CD4-positive, alpha-beta T cell (primary cell): ENCODE measurements around the gene MS4A3. TPM values are rescaled to one million over a fixed set of nuclear protein-coding genes. Genes with fewer than 3 reads are reported as not detected.

ENCODE experiments used
- ATAC-seq: fragments of 200-7000 bp; cut with Tn5 transposase; one replicate; pipeline ENCODE4 v1.10.0; 2022; ENCODE audit warnings: mild to moderate bottlenecking; ENCODE audit not compliant: poor library complexity
- CTCF ChIA-PET: fragments of 350-600 bp; sonication (Branson Sonifier 250); formaldehyde crosslinking; loops from one replicate; lab custom pipeline; 2021; ENCODE audit warnings: antibody characterized with exemption, inconsistent platforms; lab: Charles Lee
- POLR2A ChIA-PET: fragments of 350-600 bp; sonication (Branson Sonifier 250); formaldehyde crosslinking; loops from one replicate; lab custom pipeline; 2021; ENCODE audit warnings: antibody characterized with exemption, inconsistent platforms; lab: Charles Lee
- DNase-seq, 14 experiments: peaks; one replicate each; pipeline ENCODE4 v3.0.0-alpha.2; 2013 to 2020; ENCODE audit warnings: mixed read lengths in 2 of 14
- H3K27ac ChIP-seq, 2 donors: one replicate each; pipeline versions ENCODE4 v1.5.1 to v1.7.0; 2013; ENCODE audit warnings: low read length in 2 of 2, low read depth in 1 of 2, mild to moderate bottlenecking in 1 of 2
- H3K27me3 ChIP-seq, 2 experiments: 1 replicate in 1 of 2; 2 replicates in 1 of 2; pipeline versions ENCODE4 v1.6.1 to v1.7.0; 2013; ENCODE audit warnings: low read length in 2 of 2, control low read depth in 1 of 2, mild to moderate bottlenecking in 1 of 2, moderate library complexity in 1 of 2; ENCODE audit not compliant: insufficient read depth in 2 of 2, control insufficient read depth in 1 of 2
- H3K36me3 ChIP-seq: one replicate; pipeline ENCODE4 v1.6.1; 2013; ENCODE audit warnings: low read length, control low read depth; ENCODE audit not compliant: insufficient read depth
- H3K4me1 ChIP-seq: one replicate; pipeline ENCODE4 v1.6.1; 2013; ENCODE audit warnings: low read length, control low read depth; ENCODE audit not compliant: insufficient read depth
- H3K4me3 ChIP-seq: one replicate; pipeline ENCODE4 v1.5.1; 2013; ENCODE audit warnings: mild to moderate bottlenecking, low read length, moderate library complexity
- H3K9me3 ChIP-seq, 2 experiments: 1 replicate in 1 of 2; 2 replicates in 1 of 2; pipeline versions ENCODE4 v1.6.1 to v1.7.0; 2013; ENCODE audit warnings: low read length in 2 of 2, mild to moderate bottlenecking in 2 of 2, control low read depth in 1 of 2, moderate library complexity in 1 of 2; ENCODE audit not compliant: control insufficient read depth in 1 of 2, insufficient read depth in 1 of 2
- H3K27ac Mint-ChIP-seq: one replicate; pipeline ENCODE4 v1.8.0; 2020; ENCODE audit warnings: mixed read lengths
- H3K27me3 Mint-ChIP-seq: one replicate; pipeline ENCODE4 v1.8.0; 2021; ENCODE audit warnings: mixed read lengths
- H3K36me3 Mint-ChIP-seq: one replicate; pipeline ENCODE4 v1.8.0; 2021; ENCODE audit warnings: low read depth, mixed read lengths
- H3K4me1 Mint-ChIP-seq: one replicate; pipeline ENCODE4 v1.8.0; 2021; ENCODE audit warnings: low read depth, mixed read lengths
- H3K4me3 Mint-ChIP-seq: one replicate; pipeline ENCODE4 v1.8.0; 2020; ENCODE audit warnings: mild to moderate bottlenecking, mixed read lengths
- H3K9me3 Mint-ChIP-seq: one replicate; pipeline ENCODE4 v1.8.0; 2020; ENCODE audit warnings: mixed read lengths
- intact Hi-C, 2 experiments: fragments of 100-400 bp; cut with DNase I in 1 of 2; cut with micrococcal nuclease in 1 of 2; formaldehyde crosslinking; loops; one replicate each; pipeline versions ENCODE4 v1.15.1 to v1.9.0; 2023 to 2025; cut with DNase I, micrococcal nuclease
- total RNA-seq, 174 experiments: library from RNA in 2 of 174; stranded (reverse) in 2 of 174; gene quantifications; one replicate each; pipeline ENCODE4 v1.2.3 and lab custom pipeline; 2021 to 2026
- TF ChIP-seq, protein P1 (sequence below): fragments of 200-600 bp; IDR thresholded peaks from one replicate; pipeline ENCODE4 v1.8.0; 2022; ENCODE audit warnings: antibody characterized with exemption, mild to moderate bottlenecking

Gene MS4A3
- total RNA-seq, 2 experiments from 2014 or later: not detected

DNA sequence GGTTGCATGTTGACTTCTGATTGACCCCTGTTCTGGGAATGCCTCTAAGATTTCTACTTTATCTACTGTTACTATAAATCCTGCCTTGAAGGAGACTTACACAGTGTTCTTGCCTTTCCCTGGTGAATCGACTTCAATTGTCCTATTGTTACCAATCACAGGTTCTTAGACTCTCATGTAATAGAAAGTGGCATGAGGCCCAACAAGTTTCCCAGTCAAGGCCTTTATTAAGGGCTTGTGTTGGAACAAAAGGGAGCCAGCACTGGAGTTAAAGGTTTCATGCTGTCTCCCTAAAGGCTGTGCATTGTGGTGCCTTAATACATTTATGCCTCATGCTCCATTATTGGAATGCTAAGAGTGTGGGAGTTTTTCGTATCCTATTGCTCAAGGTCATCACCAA lies 55.3 kb downstream of the MS4A3 start:
- H3K4me3 Mint-ChIP-seq: no peak overlapping the region
- H3K9me3 Mint-ChIP-seq: no peaks in the 10 kb centered on the region
- H3K36me3 Mint-ChIP-seq: no peaks in the 10 kb centered on the region
- no peaks in the 10 kb centered on the region for H3K4me1 Mint-ChIP-seq
- ChIA-PET CTCF (no interaction called here), POLR2A (no interaction called here)
- TF ChIP-seq, protein P1, sequence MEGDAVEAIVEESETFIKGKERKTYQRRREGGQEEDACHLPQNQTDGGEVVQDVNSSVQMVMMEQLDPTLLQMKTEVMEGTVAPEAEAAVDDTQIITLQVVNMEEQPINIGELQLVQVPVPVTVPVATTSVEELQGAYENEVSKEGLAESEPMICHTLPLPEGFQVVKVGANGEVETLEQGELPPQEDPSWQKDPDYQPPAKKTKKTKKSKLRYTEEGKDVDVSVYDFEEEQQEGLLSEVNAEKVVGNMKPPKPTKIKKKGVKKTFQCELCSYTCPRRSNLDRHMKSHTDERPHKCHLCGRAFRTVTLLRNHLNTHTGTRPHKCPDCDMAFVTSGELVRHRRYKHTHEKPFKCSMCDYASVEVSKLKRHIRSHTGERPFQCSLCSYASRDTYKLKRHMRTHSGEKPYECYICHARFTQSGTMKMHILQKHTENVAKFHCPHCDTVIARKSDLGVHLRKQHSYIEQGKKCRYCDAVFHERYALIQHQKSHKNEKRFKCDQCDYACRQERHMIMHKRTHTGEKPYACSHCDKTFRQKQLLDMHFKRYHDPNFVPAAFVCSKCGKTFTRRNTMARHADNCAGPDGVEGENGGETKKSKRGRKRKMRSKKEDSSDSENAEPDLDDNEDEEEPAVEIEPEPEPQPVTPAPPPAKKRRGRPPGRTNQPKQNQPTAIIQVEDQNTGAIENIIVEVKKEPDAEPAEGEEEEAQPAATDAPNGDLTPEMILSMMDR: no peak
- intact Hi-C loops: no loop called here
- ATAC-seq (no peak), DNase-seq (no peak)
- H3K36me3 ChIP-seq: no peaks in the 10 kb centered on the region
- H3K27ac Mint-ChIP-seq: no peak overlapping the region
- H3K4me1 ChIP-seq: no peaks in the 10 kb centered on the region
- H3K27ac ChIP-seq: no peak overlapping the region
- no peaks in the 10 kb centered on the region for H3K27me3 ChIP-seq
- H3K27me3 Mint-ChIP-seq: no peaks in the 10 kb centered on the region
- no peaks in the 10 kb centered on the region for H3K9me3 ChIP-seq
- no peak overlapping the region for H3K4me3 ChIP-seq

DNA sequence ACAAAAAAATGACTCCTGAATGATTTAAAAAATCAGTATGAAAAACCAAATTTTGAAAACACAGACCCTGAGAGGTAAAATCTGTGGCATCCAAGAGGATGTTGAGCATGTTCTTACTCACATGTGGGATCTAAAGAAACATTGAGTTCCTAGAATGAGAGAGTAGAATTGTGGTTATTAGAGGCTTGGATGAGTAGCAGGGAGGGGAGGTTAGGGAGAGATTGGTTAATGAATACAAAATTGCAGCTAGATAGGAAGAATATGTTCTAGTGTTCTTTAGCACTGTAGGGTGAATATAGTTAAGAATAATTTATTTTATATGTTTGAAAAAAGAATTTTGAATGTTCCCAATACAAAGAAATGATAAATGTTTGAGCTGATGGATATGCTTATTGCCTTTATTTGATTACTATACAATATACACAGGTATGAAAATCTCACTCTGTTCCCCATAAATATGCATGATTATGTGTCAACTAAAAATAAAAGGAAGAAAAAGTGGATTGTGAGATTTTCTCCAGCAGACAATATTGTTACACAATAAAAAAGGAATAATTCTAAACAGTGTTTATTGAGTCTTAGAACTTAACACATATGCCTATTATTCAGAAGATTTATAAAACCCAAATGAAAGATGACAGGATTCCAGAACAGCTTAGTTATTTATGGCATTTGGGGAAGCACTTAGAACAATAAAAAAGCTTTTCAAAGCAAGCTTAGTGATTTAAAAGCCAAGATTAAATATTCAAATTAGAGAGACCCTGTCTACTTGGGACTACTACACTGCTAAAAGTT lies 60.7 kb downstream of the MS4A3 start:
- Mint-ChIP-seq H3K27ac (no peak overlapping the region), H3K4me3 (no peak overlapping the region), H3K36me3 (no peaks in the 10 kb centered on the region), H3K27me3 (no peaks in the 10 kb centered on the region), H3K4me1 (no peaks in the 10 kb centered on the region), H3K9me3 (no peaks in the 10 kb centered on the region)
- H3K36me3 ChIP-seq: no peaks in the 10 kb centered on the region
- TF ChIP-seq, protein P1: no peak
- no peaks in the 10 kb centered on the region for H3K9me3 ChIP-seq
- H3K27ac ChIP-seq: no peak overlapping the region
- no peak for DNase-seq
- no peak for ATAC-seq
- no peaks in the 10 kb centered on the region for H3K27me3 ChIP-seq
- ChIA-PET POLR2A (interaction anchor here (0.7 kb wide), 1 partner anchor 117 kb away, joined by 3 read pairs; no protein-coding TSS in a partner anchor), CTCF (no interaction called here)
- no peak overlapping the region for H3K4me3 ChIP-seq
- no peaks in the 10 kb centered on the region for H3K4me1 ChIP-seq
- intact Hi-C loops: no loop called here

DNA sequence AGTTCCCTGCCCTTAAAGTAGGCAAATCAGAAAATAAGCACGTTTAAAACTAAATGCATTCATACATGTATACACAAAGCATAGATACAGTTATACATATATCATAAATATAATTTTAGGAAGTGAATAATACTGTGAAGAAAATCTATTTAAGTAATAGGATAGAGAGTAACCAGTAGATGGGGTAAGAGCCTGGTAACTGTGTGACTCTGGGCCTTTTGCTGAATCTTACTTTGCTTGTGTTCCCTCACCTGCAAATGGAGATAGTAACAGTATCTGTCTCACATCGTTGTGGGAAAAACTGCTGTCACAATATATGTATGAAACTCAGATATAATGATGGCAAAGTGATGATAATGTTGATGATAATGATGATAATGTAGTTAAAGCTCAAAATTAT lies 61.9 kb downstream of the MS4A3 start:
- ChIA-PET POLR2A (no interaction called here), CTCF (interaction anchor here (1.6 kb wide), 1 partner anchor 133 kb away, joined by 3 read pairs; no protein-coding TSS in a partner anchor)
- H3K4me3 Mint-ChIP-seq: no peak overlapping the region
- Histone ChIP-seq H3K4me3 (no peak overlapping the region), H3K36me3 (no peaks in the 10 kb centered on the region), H3K27ac (no peak overlapping the region), H3K4me1 (no peaks in the 10 kb centered on the region), H3K27me3 (no peaks in the 10 kb centered on the region), H3K9me3 (no peaks in the 10 kb centered on the region)
- H3K27ac Mint-ChIP-seq: no peak overlapping the region
- no peak for DNase-seq
- H3K9me3 Mint-ChIP-seq: no peaks in the 10 kb centered on the region
- H3K36me3 Mint-ChIP-seq: no peaks in the 10 kb centered on the region
- no peak for ATAC-seq
- intact Hi-C loops: no loop called here
- H3K27me3 Mint-ChIP-seq: no peaks in the 10 kb centered on the region
- H3K4me1 Mint-ChIP-seq: no peaks in the 10 kb centered on the region
- TF ChIP-seq, protein P1: no peak
